HL-60 (cell line): ENCODE data around the gene CRYBG3.

Experiments
- CTCF ChIP-seq: IDR thresholded peaks from one replicate; pipeline ENCODE4 v1.5.1; 2011; ENCODE audit warnings: low read length, control low read depth, inconsistent platforms; ENCODE audit not compliant: insufficient read depth
- GABPA ChIP-seq: IDR thresholded peaks from 2 replicates; pipeline ENCODE4 v1.6.1; 2012; ENCODE audit warnings: low read depth
- POLR2AphosphoS5 ChIP-seq: IDR thresholded peaks from 2 replicates; pipeline ENCODE4 v1.6.1; 2012; ENCODE audit warnings: low read depth

GRCh38 chr3:97829198-97829597, 7.4 kb downstream of the CRYBG3 start:
- TF ChIP-seq CTCF (no peak), POLR2AphosphoS5 (no peak), GABPA (no peak)
